Measurements from ENCODE around the gene R3HDM4. TPM values are rescaled to one million over a fixed set of nuclear protein-coding genes. Genes with fewer than 3 reads are reported as not detected.

Gene R3HDM4
- polyA plus RNA-seq, 2 donors: 66.1 to 84.8 TPM

DNA sequence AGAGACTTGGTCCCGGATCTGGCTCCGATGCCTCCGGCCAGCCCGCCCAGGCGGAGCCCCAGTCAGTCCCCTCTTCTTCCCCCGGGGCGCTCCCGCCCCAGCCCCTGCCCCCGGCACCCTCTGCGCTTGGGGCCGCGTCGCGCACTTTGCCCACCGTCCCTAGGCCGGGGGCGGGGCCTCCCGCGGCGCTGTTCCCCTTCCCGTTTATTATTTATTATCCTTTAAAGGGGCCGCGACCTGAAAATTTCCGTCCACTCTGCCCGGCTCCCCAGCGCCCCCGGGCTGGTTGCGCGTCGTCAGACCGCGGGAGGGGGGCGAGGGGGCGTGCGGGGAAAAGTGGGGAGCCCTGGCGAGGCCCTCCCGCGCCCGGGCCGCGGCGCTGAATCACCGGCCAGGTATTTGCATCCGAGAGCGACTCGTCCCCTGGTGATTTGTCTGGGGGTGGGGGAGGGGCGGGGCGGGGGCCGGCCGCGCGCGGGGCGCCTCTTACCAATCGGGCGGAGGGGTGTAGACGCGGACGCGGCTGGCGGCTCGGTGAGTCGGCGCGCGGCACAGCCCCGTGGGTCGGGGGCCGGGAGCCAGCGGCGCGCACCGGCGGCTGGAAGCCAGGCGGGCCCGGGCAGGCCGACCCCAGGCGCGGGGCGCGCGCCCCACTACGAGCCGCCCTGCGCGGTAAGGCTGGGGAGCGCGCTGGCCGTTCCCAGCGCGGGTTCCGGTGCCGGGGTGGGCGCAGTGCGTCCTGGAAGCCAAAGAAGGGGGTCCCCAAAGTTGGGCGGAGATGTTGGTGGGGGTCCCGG, 12.7 kb upstream of the R3HDM4 start, which contains the start of gene ARID3A:
ARID3A (plus strand) TSS at position 510 of the 797 bp plus-strand sequence. CDS start 3,494 bp downstream, outside the sequence.
- peaks cover 3 to 5% of the 10 kb centered on the region in 2 donors for H3K4me1 ChIP-seq (ENCODE audit: control insufficient read depth in 2 of 2, insufficient read depth in 2 of 2, low read length in 1 of 2)
- H3K9me3 ChIP-seq (ENCODE audit: control insufficient read depth in 2 of 2, insufficient read depth in 1 of 2, low read depth in 1 of 2, low read length in 1 of 2): no peaks in the 10 kb centered on the region
- WGBS, 2 donors: 0 to 1% methylated on average over 70 to 97 of the region's 97 CpGs

GRCh38 chr19:925087-925525, 12.1 kb upstream of the R3HDM4 start:
- WGBS, 2 donors: 0 to 1% methylated on average over 33 to 39 of the region's 39 CpGs
- H3K4me1 ChIP-seq (ENCODE audit: control insufficient read depth in 2 of 2, insufficient read depth in 2 of 2, low read length in 1 of 2): peaks cover 7 to 8% of the 10 kb centered on the region in 2 donors
- H3K27me3 ChIP-seq (ENCODE audit: control insufficient read depth in 1 of 2, insufficient read depth in 2 of 2, low read length in 2 of 2): no peaks in the 10 kb centered on the region
- H3K36me3 ChIP-seq (ENCODE audit: control insufficient read depth in 2 of 2, insufficient read depth in 2 of 2, low read length in 1 of 2): peaks cover 0 to 4% of the 10 kb centered on the region in 2 donors
- H3K9me3 ChIP-seq (ENCODE audit: control insufficient read depth in 2 of 2, insufficient read depth in 1 of 2, low read depth in 1 of 2, low read length in 1 of 2): no peaks in the 10 kb centered on the region
- H3K4me3 ChIP-seq (ENCODE audit: low read depth in 1 of 2, low read length in 2 of 2): peak overlapping the region; percentile 81 to 83
- H3K27ac ChIP-seq (ENCODE audit: low read depth in 2 of 2, low read length in 1 of 2): peak overlapping the region; percentile 37 to 79

More for the DNA sequence above, 12.7 kb upstream of the R3HDM4 start, which contains the start of gene ARID3A:
- H3K36me3 ChIP-seq (ENCODE audit: control insufficient read depth in 2 of 2, insufficient read depth in 2 of 2, low read length in 1 of 2): peaks cover 0 to 4% of the 10 kb centered on the region in 2 donors
- peak within 1 kb of the TSS; percentile 67 to 79 for H3K27ac ChIP-seq (ENCODE audit: low read depth in 2 of 2, low read length in 1 of 2)
- H3K4me3 ChIP-seq (ENCODE audit: low read depth in 1 of 2, low read length in 2 of 2): peak within 1 kb of the TSS; percentile 81 to 83
- no peaks in the 10 kb centered on the region for H3K27me3 ChIP-seq (ENCODE audit: control insufficient read depth in 1 of 2, insufficient read depth in 2 of 2, low read length in 2 of 2)

DNA sequence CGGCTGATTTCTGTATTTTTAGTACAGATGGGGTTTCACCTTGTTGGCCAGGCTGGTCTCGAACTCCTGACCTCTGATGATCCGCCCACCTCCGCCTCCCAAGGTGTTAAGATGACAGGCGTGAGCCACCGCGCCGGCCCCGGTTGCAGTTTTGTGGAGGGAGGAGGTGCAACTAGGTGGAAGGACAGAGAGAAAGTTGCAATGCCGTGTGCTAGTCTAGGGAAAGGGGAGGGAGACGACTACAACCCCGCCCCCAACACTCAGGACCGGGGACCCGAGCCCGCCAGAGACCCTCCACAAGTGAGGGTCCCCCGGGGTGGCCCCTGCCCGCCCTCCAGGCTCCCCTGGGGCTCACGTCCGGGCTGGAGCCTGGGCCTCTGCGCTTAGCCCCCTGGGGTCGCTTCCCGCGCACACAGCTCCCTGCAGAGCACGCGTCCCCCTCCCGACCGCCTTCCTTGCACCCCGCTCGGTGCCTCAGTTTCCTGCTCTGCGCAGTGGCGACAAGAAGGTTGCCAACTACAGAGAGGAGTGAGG, 11.6 kb upstream of the R3HDM4 start:
- WGBS, 2 donors: 10 to 22% methylated on average over 19 to 31 of the region's 31 CpGs
- Histone ChIP-seq H3K9me3 (ENCODE audit: control insufficient read depth in 2 of 2, insufficient read depth in 1 of 2, low read depth in 1 of 2, low read length in 1 of 2) (no peaks in the 10 kb centered on the region), H3K27ac (ENCODE audit: low read depth in 2 of 2, low read length in 1 of 2) (no peak overlapping the region), H3K27me3 (ENCODE audit: control insufficient read depth in 1 of 2, insufficient read depth in 2 of 2, low read length in 2 of 2) (peaks cover 0 to 2% of the 10 kb centered on the region in 2 donors), H3K4me3 (ENCODE audit: low read depth in 1 of 2, low read length in 2 of 2) (peak overlapping the region; percentile 81 to 83), H3K4me1 (ENCODE audit: control insufficient read depth in 2 of 2, insufficient read depth in 2 of 2, low read length in 1 of 2) (peaks cover 9% of the 10 kb centered on the region in 2 donors), H3K36me3 (ENCODE audit: control insufficient read depth in 2 of 2, insufficient read depth in 2 of 2, low read length in 1 of 2) (peaks cover 0 to 1% of the 10 kb centered on the region in 2 donors)

GRCh38 chr19:920051-920864, 7.2 kb upstream of the R3HDM4 start:
- no peaks in the 10 kb centered on the region for H3K9me3 ChIP-seq (ENCODE audit: control insufficient read depth in 2 of 2, insufficient read depth in 1 of 2, low read depth in 1 of 2, low read length in 1 of 2)
- H3K27me3 ChIP-seq (ENCODE audit: control insufficient read depth in 1 of 2, insufficient read depth in 2 of 2, low read length in 2 of 2): peaks cover 0 to 17% of the 10 kb centered on the region in 2 donors
- no peak overlapping the region for H3K27ac ChIP-seq (ENCODE audit: low read depth in 2 of 2, low read length in 1 of 2)
- no peaks in the 10 kb centered on the region for H3K36me3 ChIP-seq (ENCODE audit: control insufficient read depth in 2 of 2, insufficient read depth in 2 of 2, low read length in 1 of 2)
- H3K4me3 ChIP-seq (ENCODE audit: low read depth in 1 of 2, low read length in 2 of 2): peak overlapping the region; percentile 31 to 34
- 1% methylated on average over 70 to 84 of the region's 84 CpGs for WGBS, 2 donors
- peaks cover 15 to 21% of the 10 kb centered on the region in 2 donors for H3K4me1 ChIP-seq (ENCODE audit: control insufficient read depth in 2 of 2, insufficient read depth in 2 of 2, low read length in 1 of 2)

- WGBS, 2 donors: 2 to 3% methylated on average over 64 to 68 of the region's 68 CpGs
- Histone ChIP-seq H3K27me3 (ENCODE audit: control insufficient read depth in 1 of 2, insufficient read depth in 2 of 2, low read length in 2 of 2) (peaks cover 0 to 17% of the 10 kb centered on the region in 2 donors), H3K36me3 (ENCODE audit: control insufficient read depth in 2 of 2, insufficient read depth in 2 of 2, low read length in 1 of 2) (no peaks in the 10 kb centered on the region), H3K4me3 (ENCODE audit: low read depth in 1 of 2, low read length in 2 of 2) (peak overlapping the region; percentile 10 to 34), H3K4me1 (ENCODE audit: control insufficient read depth in 2 of 2, insufficient read depth in 2 of 2, low read length in 1 of 2) (peaks cover 12 to 17% of the 10 kb centered on the region in 2 donors), H3K9me3 (ENCODE audit: control insufficient read depth in 2 of 2, insufficient read depth in 1 of 2, low read depth in 1 of 2, low read length in 1 of 2) (no peaks in the 10 kb centered on the region), H3K27ac (ENCODE audit: low read depth in 2 of 2, low read length in 1 of 2) (no peak overlapping the region)
Observed at GRCh38 chr19:919199-920050, 6.4 kb upstream of the R3HDM4 start.

DNA sequence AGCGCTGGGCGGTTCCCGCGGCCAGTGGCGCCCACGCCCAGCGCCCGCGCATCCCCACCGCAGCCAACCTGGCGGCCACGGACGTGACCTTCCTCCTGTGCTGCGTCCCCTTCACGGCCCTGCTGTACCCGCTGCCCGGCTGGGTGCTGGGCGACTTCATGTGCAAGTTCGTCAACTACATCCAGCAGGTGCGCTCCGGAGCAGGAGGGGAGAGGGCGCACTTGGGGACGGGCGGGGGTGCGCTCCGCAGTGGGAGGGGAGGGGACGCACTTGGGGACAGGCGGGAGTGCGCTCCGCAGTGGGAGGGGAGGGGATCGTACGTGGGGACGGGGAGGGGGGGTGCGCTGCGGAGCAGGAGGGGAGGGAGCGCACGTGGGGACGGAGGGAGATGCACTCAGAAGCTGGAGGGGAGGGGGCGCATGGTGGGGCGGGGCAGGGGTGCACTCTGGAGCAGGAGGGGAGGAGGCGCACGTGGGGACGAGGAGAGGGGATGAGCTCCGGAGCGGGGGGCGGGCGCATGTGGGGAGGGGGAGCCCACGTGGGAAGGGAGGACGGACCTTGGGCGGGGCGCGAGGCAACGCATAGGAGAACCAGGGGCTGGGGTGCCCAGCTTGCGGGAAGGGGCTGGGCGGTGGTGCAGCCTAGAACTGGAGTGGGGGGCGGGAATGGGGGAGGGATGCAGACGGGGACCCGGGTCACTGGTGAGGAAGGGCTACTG, 5.6 kb upstream of the R3HDM4 start:
- no peaks in the 10 kb centered on the region for H3K9me3 ChIP-seq (ENCODE audit: control insufficient read depth in 2 of 2, insufficient read depth in 1 of 2, low read depth in 1 of 2, low read length in 1 of 2)
- 3 to 4% methylated on average over 47 to 58 of the region's 58 CpGs for WGBS, 2 donors
- peaks cover 0 to 17% of the 10 kb centered on the region in 2 donors for H3K27me3 ChIP-seq (ENCODE audit: control insufficient read depth in 1 of 2, insufficient read depth in 2 of 2, low read length in 2 of 2)
- H3K4me3 ChIP-seq (ENCODE audit: low read depth in 1 of 2, low read length in 2 of 2): no peak overlapping the region
- peaks cover 12 to 17% of the 10 kb centered on the region in 2 donors for H3K4me1 ChIP-seq (ENCODE audit: control insufficient read depth in 2 of 2, insufficient read depth in 2 of 2, low read length in 1 of 2)
- H3K27ac ChIP-seq (ENCODE audit: low read depth in 2 of 2, low read length in 1 of 2): no peak overlapping the region
- H3K36me3 ChIP-seq (ENCODE audit: control insufficient read depth in 2 of 2, insufficient read depth in 2 of 2, low read length in 1 of 2): no peaks in the 10 kb centered on the region

DNA sequence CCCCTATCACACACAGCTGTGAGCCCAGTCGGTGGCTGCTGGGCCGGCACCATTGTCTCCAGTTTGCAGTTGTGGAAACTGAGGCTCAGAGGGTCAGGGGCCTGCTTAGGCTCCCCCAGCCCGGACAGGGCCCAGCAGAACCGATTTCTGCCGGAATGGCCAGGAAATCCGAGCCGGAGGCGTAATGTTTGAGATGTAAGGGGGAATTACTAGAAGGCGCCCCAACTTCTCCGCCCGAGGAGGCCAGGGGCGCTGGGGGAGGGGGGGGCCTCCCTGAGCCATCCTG, 5.1 kb upstream of the R3HDM4 start:
- Histone ChIP-seq H3K27me3 (ENCODE audit: control insufficient read depth in 1 of 2, insufficient read depth in 2 of 2, low read length in 2 of 2) (peaks cover 0 to 17% of the 10 kb centered on the region in 2 donors), H3K4me3 (ENCODE audit: low read depth in 1 of 2, low read length in 2 of 2) (no peak overlapping the region), H3K27ac (ENCODE audit: low read depth in 2 of 2, low read length in 1 of 2) (no peak overlapping the region), H3K9me3 (ENCODE audit: control insufficient read depth in 2 of 2, insufficient read depth in 1 of 2, low read depth in 1 of 2, low read length in 1 of 2) (no peaks in the 10 kb centered on the region), H3K4me1 (ENCODE audit: control insufficient read depth in 2 of 2, insufficient read depth in 2 of 2, low read length in 1 of 2) (peaks cover 12 to 19% of the 10 kb centered on the region in 2 donors), H3K36me3 (ENCODE audit: control insufficient read depth in 2 of 2, insufficient read depth in 2 of 2, low read length in 1 of 2) (no peaks in the 10 kb centered on the region)
- WGBS, 2 donors: 2 to 5% methylated on average over 12 of the region's 12 CpGs

- 1 to 2% methylated on average over 57 to 87 of the region's 87 CpGs for WGBS, 2 donors
- no peaks in the 10 kb centered on the region for H3K9me3 ChIP-seq (ENCODE audit: control insufficient read depth in 2 of 2, insufficient read depth in 1 of 2, low read depth in 1 of 2, low read length in 1 of 2)
- peaks cover 12 to 19% of the 10 kb centered on the region in 2 donors for H3K4me1 ChIP-seq (ENCODE audit: control insufficient read depth in 2 of 2, insufficient read depth in 2 of 2, low read length in 1 of 2)
- no peaks in the 10 kb centered on the region for H3K36me3 ChIP-seq (ENCODE audit: control insufficient read depth in 2 of 2, insufficient read depth in 2 of 2, low read length in 1 of 2)
- peak within 1 kb of the TSS in 1 of 2 donors; percentile 21 for H3K4me3 ChIP-seq (ENCODE audit: low read depth in 1 of 2, low read length in 2 of 2)
- H3K27ac ChIP-seq (ENCODE audit: low read depth in 2 of 2, low read length in 1 of 2): no peak within 1 kb of the TSS
- H3K27me3 ChIP-seq (ENCODE audit: control insufficient read depth in 1 of 2, insufficient read depth in 2 of 2, low read length in 2 of 2): peaks cover 0 to 17% of the 10 kb centered on the region in 2 donors
Observed at GRCh38 chr19:917323-918151, 4.5 kb upstream of the R3HDM4 start, which contains the start of gene KISS1R. TSS of gene KISS1R (plus strand) at chr19:917333. CDS start at chr19:917503, 170 bp downstream.

Data from esophagus (tissue), 2 donors.